SK-N-SH (cell line): Measurements from ENCODE around the gene SUPT3H. TPM values are rescaled to one million over a fixed set of nuclear protein-coding genes. Genes with fewer than 3 reads are reported as not detected.

Source experiments
- CTCF ChIA-PET: fragments of 300-600, 350-600 bp; formaldehyde crosslinking; extraction: SDS; loops from one replicate; lab custom pipeline; 2021; lab: Yijun Ruan, JAX
- POLR2A ChIA-PET: fragments of 350-600 bp; sonication (Branson Sonifier 250); formaldehyde crosslinking; extraction: SDS; loops from one replicate; lab custom pipeline; 2020; ENCODE audit warnings: antibody characterized with exemption, inconsistent platforms; lab: Yijun Ruan, JAX
- DNase-seq: peaks from one replicate; pipeline ENCODE4 v3.0.0; 2012
- H2AFZ ChIP-seq: fragments of 200-600 bp; sonication (generic); 2 replicates; pipeline ENCODE4 v1.8.1; 2016; ENCODE audit warnings: antibody characterized with exemption, mild to moderate bottlenecking, low read depth
- H3F3A ChIP-seq: fragments of 200-600 bp; sonication (generic); replicated peaks from 2 replicates; pipeline ENCODE3; 2016; ENCODE audit warnings: antibody characterized with exemption, mild to moderate bottlenecking; ENCODE audit not compliant: insufficient read depth
- H3K27ac ChIP-seq, 2 experiments: fragments of 200-500 bp in 1 of 2; fragments of 200-600 bp in 1 of 2; sonication (Bioruptor generic) in 1 of 2; sonication (generic), shearing (Covaris generic) in 1 of 2; 2 replicates each; pipeline versions ENCODE4 v1.5.1 to v1.6.1; 2014 to 2016; ENCODE audit warnings: low read depth in 2 of 2, inconsistent platforms in 1 of 2, low read length in 1 of 2, mild to moderate bottlenecking in 1 of 2, mixed read lengths in 1 of 2
- H3K27me3 ChIP-seq: fragments of 200-600 bp; sonication (generic), shearing (Covaris generic); 2 replicates; pipeline ENCODE4 v1.6.1; 2016; ENCODE audit warnings: mixed run types; ENCODE audit not compliant: insufficient read depth
- H3K36me3 ChIP-seq, 2 experiments: fragments of 200-500 bp in 1 of 2; fragments of 200-600 bp in 1 of 2; sonication (Bioruptor generic) in 1 of 2; sonication (generic) in 1 of 2; replicated peaks in 1 of 2; 2 replicates each; pipeline versions ENCODE3 to v1.5.1; 2014 to 2016; ENCODE audit warnings: low read length in 1 of 2, mild to moderate bottlenecking in 1 of 2; ENCODE audit not compliant: insufficient read depth in 2 of 2, control insufficient read depth in 1 of 2
- H3K4me1 ChIP-seq, 2 experiments: fragments of 200-500 bp in 1 of 2; fragments of 200-600 bp in 1 of 2; sonication (Bioruptor generic) in 1 of 2; sonication (generic), shearing (Covaris generic) in 1 of 2; 2 replicates each; pipeline versions ENCODE4 v1.5.1 to v1.6.1; 2014 to 2016; ENCODE audit warnings: low read depth in 1 of 2, low read length in 1 of 2, mixed run types in 1 of 2; ENCODE audit not compliant: insufficient read depth in 2 of 2, control insufficient read depth in 1 of 2
- H3K4me2 ChIP-seq: fragments of 200-600 bp; sonication (generic), shearing (Covaris generic); 2 replicates; pipeline ENCODE4 v1.6.1; 2017; ENCODE audit warnings: mixed run types
- H3K4me3 ChIP-seq, 2 experiments: fragments of 200-500 bp in 1 of 2; fragments of 200-600 bp in 1 of 2; sonication (Bioruptor generic) in 1 of 2; sonication (generic), shearing (Covaris generic) in 1 of 2; 2 replicates each; pipeline versions ENCODE4 v1.5.1 to v1.8.1; 2014 to 2016; ENCODE audit warnings: low read depth in 2 of 2, inconsistent platforms in 1 of 2, low read length in 1 of 2, mild to moderate bottlenecking in 1 of 2, mixed read lengths in 1 of 2, moderate library complexity in 1 of 2
- H3K79me2 ChIP-seq: fragments of 200-600 bp; sonication (generic); 2 replicates; pipeline ENCODE4 v1.8.1; 2017; ENCODE audit warnings: mild to moderate bottlenecking; ENCODE audit not compliant: insufficient read depth
- H3K9ac ChIP-seq: fragments of 200-600 bp; sonication (generic); 2 replicates; pipeline ENCODE4 v1.6.1; 2017; ENCODE audit warnings: mixed run types
- H3K9me2 ChIP-seq: fragments of 200-600 bp; sonication (generic); 2 replicates; pipeline ENCODE4 v1.6.1; 2017; ENCODE audit warnings: mixed run types
- H3K9me3 ChIP-seq: fragments of 200-600 bp; sonication (generic); 2 replicates; pipeline ENCODE4 v1.6.1; 2017; ENCODE audit warnings: mixed run types, mild to moderate bottlenecking, moderate library complexity
- H4K20me1 ChIP-seq: fragments of 200-600 bp; sonication (generic); 2 replicates; pipeline ENCODE4 v1.6.1; 2017; ENCODE audit warnings: mild to moderate bottlenecking, mixed run types; ENCODE audit not compliant: insufficient read depth
- CHD2 ChIP-seq: fragments of 150-350 bp; IDR thresholded peaks from 2 replicates; pipeline ENCODE4 v1.6.1; 2018; ENCODE audit warnings: low read length; ENCODE audit not compliant: partially characterized antibody
- FOXJ3 ChIP-seq: sonication (generic); formaldehyde crosslinking; IDR thresholded peaks from 2 replicates; pipeline ENCODE4 v1.5.1; 2020; ENCODE audit warnings: mild to moderate bottlenecking, missing genetic modification reagents
- FOXM1 ChIP-seq: IDR thresholded peaks from 2 replicates; pipeline ENCODE4 v1.4.0; 2012; ENCODE audit warnings: low read depth, mild to moderate bottlenecking
- GABPA ChIP-seq: IDR thresholded peaks from 2 replicates; pipeline ENCODE4 v1.4.0; 2012; ENCODE audit warnings: low read depth, mild to moderate bottlenecking
- JUND ChIP-seq: IDR thresholded peaks from 2 replicates; pipeline ENCODE4 v1.4.0; 2012
- MEF2A ChIP-seq: IDR thresholded peaks from 2 replicates; pipeline ENCODE4 v1.4.0; 2012; ENCODE audit warnings: low read depth, borderline replicate concordance
- POLR2AphosphoS5 ChIP-seq: IDR thresholded peaks from 2 replicates; pipeline ENCODE4 v1.6.1; 2012; ENCODE audit warnings: low read depth, low read length
- RAD21 ChIP-seq: IDR thresholded peaks from 2 replicates; pipeline ENCODE4 v1.6.1; 2012; ENCODE audit warnings: mild to moderate bottlenecking, low read length
- REST ChIP-seq: IDR thresholded peaks from 2 replicates; pipeline ENCODE4 v1.6.1; 2012; ENCODE audit warnings: mild to moderate bottlenecking, low read depth, low read length, moderate library complexity
- SIN3A ChIP-seq: IDR thresholded peaks from 2 replicates; pipeline ENCODE4 v1.6.1; 2012; ENCODE audit warnings: low read depth, mild to moderate bottlenecking, low read length, moderate library complexity, borderline replicate concordance
- TEAD4 ChIP-seq: IDR thresholded peaks from 2 replicates; pipeline ENCODE4 v1.4.0; 2012; ENCODE audit warnings: mild to moderate bottlenecking, borderline replicate concordance; ENCODE audit not compliant: insufficient read depth
- USF1 ChIP-seq: IDR thresholded peaks from 2 replicates; pipeline ENCODE4 v1.4.0; 2012; ENCODE audit warnings: low read depth, borderline replicate concordance
- USF2 ChIP-seq: fragments of 150-350 bp; IDR thresholded peaks from 2 replicates; pipeline ENCODE4 v1.6.1; 2017; ENCODE audit warnings: antibody characterized with exemption, low read length, low read depth, borderline replicate concordance
- YY1 ChIP-seq: IDR thresholded peaks from 2 replicates; pipeline ENCODE4 v1.4.0; 2012; ENCODE audit warnings: low read depth, mild to moderate bottlenecking
- ZBTB33 ChIP-seq: IDR thresholded peaks from 2 replicates; pipeline ENCODE4 v1.4.0; 2012; ENCODE audit warnings: low read depth, borderline replicate concordance
- WGBS: methylation state at CpG from one replicate; pipeline ENCODE4 v1.1.6; 2017; ENCODE audit warnings: low lambda C conversion rate; 5-methylcytosine and 5-hydroxymethylcytosine counted together
- polyA plus RNA-seq, 3 experiments: library from polyadenylated mRNA; depleted of rRNA; stranded (reverse); fragments of >200 nt; gene quantifications; 2 replicates each; pipeline ENCODE4 v1.2.3, GENCODE V29; 2012

Gene SUPT3H
- polyA plus RNA-seq, 1 of the 3 experiments (the other 2 are of a cell fraction): 10.9 TPM

GRCh38 chr6:44955145-44955544, 422.6 kb downstream of the SUPT3H start:
- H3K9ac ChIP-seq: no peak overlapping the region
- H3K4me3 ChIP-seq: no peak overlapping the region
- no peaks in the 10 kb centered on the region for H4K20me1 ChIP-seq
- peaks cover 0 to 4% of the 10 kb centered on the region in 2 experiments for H3K36me3 ChIP-seq
- DNase-seq: no peak
- H3K79me2 ChIP-seq: no peaks in the 10 kb centered on the region
- H3F3A ChIP-seq: no peaks in the 10 kb centered on the region
- H3K9me3 ChIP-seq: no peaks in the 10 kb centered on the region
- H3K9me2 ChIP-seq: no peaks in the 10 kb centered on the region
- H3K4me2 ChIP-seq: no peak overlapping the region
- ChIA-PET CTCF (no interaction called here), POLR2A (no interaction called here)
- no peak overlapping the region for H3K27ac ChIP-seq
- no peaks in the 10 kb centered on the region; a peak in 1 of 4 replicates for H3K4me1 ChIP-seq
- no peak for TF ChIP-seq FOXJ3
- no peak overlapping the region for H2AFZ ChIP-seq
- H3K27me3 ChIP-seq: no peaks in the 10 kb centered on the region
- WGBS: 79% methylated on average over 3 of the region's 11 CpGs

GRCh38 chr6:44954281-44954680, 423.5 kb downstream of the SUPT3H start:
- TF ChIP-seq JUND (no peak), YY1 (no peak), ZBTB33 (no peak), SIN3A (no peak)
- no peak for DNase-seq
- Histone ChIP-seq H3F3A (no peaks in the 10 kb centered on the region), H3K27ac (no peak overlapping the region), H3K9ac (no peak overlapping the region), H3K9me3 (0 out of 2 replicates have a peak, but pooled peaks cover 7% of the 10 kb centered on the region), H4K20me1 (no peaks in the 10 kb centered on the region), H3K4me2 (no peak overlapping the region), H3K4me1 (no peaks in the 10 kb centered on the region; a peak in 1 of 4 replicates), H3K4me3 (no peak overlapping the region), H3K9me2 (no peaks in the 10 kb centered on the region), H2AFZ (no peak overlapping the region), H3K79me2 (no peaks in the 10 kb centered on the region), H3K36me3 (peaks cover 0 to 8% of the 10 kb centered on the region in 2 experiments), H3K27me3 (no peaks in the 10 kb centered on the region)
- ChIA-PET CTCF (interaction anchor here (0.6 to 0.8 kb wide), 2 partner anchors 8 to 329 kb away, joined by 3 read pairs; no protein-coding TSS in a partner anchor), POLR2A (no interaction called here)
- 84% methylated on average over 4 of the region's 4 CpGs for WGBS

- 96% methylated on average over 2 of the region's 2 CpGs for WGBS
- no peak overlapping the region for H2AFZ ChIP-seq
- CTCF ChIA-PET: no interaction called here
- 0 out of 2 replicates have a peak, but pooled peaks cover 9% of the 10 kb centered on the region for H3K9me3 ChIP-seq
- no peaks in the 10 kb centered on the region for H3K4me1 ChIP-seq
- DNase-seq: no peak
- H3K27me3 ChIP-seq: no peaks in the 10 kb centered on the region
- H3K4me3 ChIP-seq: no peak overlapping the region
- H3K79me2 ChIP-seq: no peaks in the 10 kb centered on the region
- H4K20me1 ChIP-seq: no peaks in the 10 kb centered on the region
- H3K9me2 ChIP-seq: no peaks in the 10 kb centered on the region
- no peak overlapping the region for H3K4me2 ChIP-seq
- H3K9ac ChIP-seq: no peak overlapping the region
- no peaks in the 10 kb centered on the region for H3F3A ChIP-seq
- POLR2A ChIA-PET: no interaction called here
- no peak overlapping the region for H3K27ac ChIP-seq
- H3K36me3 ChIP-seq: peaks cover 0 to 8% of the 10 kb centered on the region in 2 experiments
- TF ChIP-seq REST (no peak), FOXM1 (no peak), MEF2A (no peak), POLR2AphosphoS5 (no peak), RAD21 (no peak), USF1 (no peak), YY1 (no peak), GABPA (no peak), CHD2 (no peak), USF2 (no peak), TEAD4 (no peak), FOXJ3 (no peak)
Measured at GRCh38 chr6:44951253-44951747, 426.4 kb downstream of the SUPT3H start.
